ENCODE measurements around the gene BFAR.

DNA sequence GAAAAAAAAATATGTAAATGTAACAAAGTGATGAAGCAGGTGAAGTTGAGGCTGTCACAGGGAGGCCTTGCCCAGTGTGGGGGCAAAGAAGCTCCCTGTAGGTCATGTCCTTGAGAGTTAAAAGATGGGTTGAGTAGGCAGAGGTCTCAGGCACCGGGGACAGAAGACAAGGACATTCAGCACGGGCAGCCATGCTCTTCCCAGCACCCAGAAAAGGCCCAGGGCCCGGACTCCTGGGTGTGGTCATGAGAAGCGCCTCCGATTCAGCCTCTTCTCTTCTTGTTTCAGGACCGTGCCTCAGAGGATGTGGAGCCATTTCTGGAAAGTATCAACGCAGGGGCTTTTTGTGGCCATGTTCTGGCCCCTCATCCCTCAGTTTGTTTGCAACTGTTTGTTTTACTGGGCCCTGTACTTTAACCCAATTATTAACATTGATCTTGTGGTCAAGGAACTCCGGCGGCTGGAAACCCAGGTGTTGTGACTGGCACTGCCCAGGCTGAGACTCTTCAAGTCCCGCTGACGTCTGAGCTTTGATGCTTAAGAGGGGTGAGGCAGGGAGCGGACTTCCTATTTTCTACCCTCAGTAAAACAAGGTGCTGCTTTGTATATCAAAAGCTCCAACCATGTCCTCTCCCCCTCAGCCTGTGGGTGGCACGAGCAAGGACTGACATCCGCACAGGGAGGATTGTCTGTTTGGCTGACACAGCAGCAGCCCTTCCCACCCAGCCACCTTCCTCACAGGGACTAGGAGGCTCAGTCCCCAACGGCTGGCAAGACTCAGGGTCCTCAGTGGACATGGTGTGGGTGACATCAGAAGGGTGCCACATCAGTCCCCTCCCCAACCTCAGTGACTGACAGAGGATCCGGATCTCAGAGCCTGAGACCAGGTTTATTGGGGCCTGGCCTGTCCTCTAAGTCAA is 34.9 kb downstream of the BFAR start:
- TF ChIP-seq, protein P1, sequence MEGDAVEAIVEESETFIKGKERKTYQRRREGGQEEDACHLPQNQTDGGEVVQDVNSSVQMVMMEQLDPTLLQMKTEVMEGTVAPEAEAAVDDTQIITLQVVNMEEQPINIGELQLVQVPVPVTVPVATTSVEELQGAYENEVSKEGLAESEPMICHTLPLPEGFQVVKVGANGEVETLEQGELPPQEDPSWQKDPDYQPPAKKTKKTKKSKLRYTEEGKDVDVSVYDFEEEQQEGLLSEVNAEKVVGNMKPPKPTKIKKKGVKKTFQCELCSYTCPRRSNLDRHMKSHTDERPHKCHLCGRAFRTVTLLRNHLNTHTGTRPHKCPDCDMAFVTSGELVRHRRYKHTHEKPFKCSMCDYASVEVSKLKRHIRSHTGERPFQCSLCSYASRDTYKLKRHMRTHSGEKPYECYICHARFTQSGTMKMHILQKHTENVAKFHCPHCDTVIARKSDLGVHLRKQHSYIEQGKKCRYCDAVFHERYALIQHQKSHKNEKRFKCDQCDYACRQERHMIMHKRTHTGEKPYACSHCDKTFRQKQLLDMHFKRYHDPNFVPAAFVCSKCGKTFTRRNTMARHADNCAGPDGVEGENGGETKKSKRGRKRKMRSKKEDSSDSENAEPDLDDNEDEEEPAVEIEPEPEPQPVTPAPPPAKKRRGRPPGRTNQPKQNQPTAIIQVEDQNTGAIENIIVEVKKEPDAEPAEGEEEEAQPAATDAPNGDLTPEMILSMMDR (IDR thresholded peaks at IDR 0.05; ENCODE audit: low read length) = no peak
- no peak for TF ChIP-seq EZH2 (IDR thresholded peaks at IDR 0.05; ENCODE audit: borderline replicate concordance, low read length)
